GM12874 (cell line): ENCODE data around the gene PRPF38A.

Experiments used
- TF ChIP-seq, protein P1 (sequence below): IDR thresholded peaks from 2 replicates; pipeline ENCODE4 v1.5.1; 2011; ENCODE audit warnings: low read depth, mild to moderate bottlenecking, control low read depth, low read length, moderate library complexity; ENCODE audit not compliant: insufficient read depth

PRPF38A gene

DNA sequence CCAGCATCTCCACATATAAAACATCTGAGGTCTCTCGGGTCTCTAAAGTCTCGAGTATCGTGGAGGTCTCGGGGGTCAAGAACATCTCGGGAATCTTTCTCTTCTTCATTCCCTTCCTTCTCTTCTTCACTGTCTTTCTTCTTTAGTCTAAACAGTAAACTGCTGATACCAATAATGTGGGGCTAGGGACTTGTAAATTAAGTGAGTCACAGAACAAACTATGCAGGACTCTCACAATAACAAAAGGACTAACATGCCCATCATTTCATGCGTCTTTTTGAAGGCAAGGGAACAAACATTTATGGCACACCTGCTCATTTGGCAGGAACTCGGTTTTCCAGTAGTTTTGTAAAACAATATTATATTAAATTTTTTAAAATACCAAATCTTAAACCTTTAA lies 32.4 kb downstream of the PRPF38A start:
- TF ChIP-seq, protein P1, sequence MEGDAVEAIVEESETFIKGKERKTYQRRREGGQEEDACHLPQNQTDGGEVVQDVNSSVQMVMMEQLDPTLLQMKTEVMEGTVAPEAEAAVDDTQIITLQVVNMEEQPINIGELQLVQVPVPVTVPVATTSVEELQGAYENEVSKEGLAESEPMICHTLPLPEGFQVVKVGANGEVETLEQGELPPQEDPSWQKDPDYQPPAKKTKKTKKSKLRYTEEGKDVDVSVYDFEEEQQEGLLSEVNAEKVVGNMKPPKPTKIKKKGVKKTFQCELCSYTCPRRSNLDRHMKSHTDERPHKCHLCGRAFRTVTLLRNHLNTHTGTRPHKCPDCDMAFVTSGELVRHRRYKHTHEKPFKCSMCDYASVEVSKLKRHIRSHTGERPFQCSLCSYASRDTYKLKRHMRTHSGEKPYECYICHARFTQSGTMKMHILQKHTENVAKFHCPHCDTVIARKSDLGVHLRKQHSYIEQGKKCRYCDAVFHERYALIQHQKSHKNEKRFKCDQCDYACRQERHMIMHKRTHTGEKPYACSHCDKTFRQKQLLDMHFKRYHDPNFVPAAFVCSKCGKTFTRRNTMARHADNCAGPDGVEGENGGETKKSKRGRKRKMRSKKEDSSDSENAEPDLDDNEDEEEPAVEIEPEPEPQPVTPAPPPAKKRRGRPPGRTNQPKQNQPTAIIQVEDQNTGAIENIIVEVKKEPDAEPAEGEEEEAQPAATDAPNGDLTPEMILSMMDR = no peak

DNA sequence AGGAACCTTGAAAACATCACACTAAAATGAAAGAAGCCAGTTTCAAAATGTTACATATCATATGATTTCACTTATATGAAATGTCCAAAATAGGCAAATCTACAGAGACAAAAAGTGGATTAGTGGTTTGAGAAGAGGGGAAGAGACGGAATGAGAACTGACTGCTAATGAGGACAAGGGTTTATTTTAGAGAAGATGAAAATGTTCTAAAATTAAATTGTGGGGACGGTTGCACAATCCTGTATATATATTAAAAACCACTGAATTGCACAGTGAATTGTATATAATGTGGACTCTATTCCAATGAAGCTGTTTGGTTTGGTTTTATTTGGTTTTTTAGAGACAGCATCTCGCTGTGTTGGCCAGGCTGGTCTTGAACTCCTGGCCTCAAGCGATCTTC lies 35.6 kb downstream of the PRPF38A start:
- TF ChIP-seq, protein P1 = no peak

DNA sequence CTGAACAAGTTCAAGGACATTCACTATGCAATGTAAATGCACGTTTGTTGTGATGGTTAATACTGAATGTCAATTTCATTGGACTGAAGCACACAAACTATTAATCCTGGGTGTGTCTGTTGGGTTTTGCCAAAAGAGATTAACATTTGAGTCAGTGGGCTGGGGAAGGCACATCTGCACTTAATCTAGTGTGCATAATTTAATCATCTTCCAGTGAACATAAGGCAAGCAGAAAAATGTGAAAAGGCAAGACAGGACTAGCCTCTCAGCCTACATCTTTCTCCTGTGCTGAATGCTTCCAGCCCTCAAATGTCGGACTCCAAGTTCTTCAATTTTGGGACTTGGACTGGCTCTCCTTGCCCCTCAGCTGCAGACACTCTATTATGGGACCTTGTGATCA lies 40.1 kb downstream of the PRPF38A start:
- TF ChIP-seq, protein P1 = no peak

DNA sequence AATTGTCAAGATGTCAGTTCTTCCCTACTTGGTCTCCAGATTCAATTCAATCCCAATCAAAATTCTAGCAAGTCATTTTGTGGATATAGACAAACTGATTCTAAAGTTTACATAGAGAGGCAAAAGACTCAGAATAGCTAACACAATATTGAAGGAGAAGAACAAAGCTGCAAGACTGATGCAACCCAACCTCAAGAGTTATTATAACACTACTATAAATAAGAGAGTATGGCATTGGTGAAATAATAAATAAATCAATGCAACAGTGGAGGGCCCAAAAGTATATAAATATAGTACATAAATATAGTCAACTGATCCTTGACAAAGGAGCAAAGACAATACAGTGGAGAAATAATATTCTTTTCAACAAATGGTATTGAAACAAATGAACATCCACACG lies 49.7 kb downstream of the PRPF38A start:
- TF ChIP-seq, protein P1 = no peak

DNA sequence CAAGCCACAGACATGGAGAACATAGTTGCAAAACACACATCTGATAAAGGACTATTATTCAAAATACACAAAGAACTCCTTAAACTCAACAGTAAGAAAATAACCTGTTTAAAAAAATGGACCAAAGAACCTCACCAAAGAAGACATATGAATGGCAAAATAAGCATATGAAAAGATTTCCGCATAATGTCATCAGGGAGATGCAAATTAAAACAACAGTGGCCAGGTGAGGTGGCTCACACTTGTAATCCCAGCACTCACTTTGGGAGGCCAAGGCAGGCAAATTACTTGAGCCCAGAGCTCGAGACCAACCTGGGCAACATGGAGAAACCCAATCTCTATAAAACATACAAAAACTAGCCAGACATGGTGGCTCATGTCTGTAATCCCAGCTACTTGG lies 50.4 kb downstream of the PRPF38A start:
- TF ChIP-seq, protein P1 = no peak

DNA sequence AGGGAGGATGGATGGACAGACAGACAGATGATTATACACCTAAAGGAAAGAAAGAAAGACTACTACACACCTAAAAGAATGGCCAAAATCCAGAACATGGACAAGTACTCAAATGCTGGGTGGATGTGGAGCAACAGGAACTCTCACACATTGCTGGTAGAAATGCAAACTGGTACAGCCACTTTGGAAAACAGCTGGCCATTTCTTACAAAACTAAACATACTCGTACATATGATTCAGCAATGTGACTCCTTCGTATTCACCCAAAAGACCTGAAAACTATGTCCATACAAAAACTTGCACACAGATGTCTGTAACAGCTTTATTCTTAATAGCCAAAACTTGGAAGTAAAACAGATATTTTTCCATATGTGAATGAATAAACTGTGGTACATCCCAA lies 51.3 kb downstream of the PRPF38A start:
- TF ChIP-seq, protein P1 = no peak

DNA sequence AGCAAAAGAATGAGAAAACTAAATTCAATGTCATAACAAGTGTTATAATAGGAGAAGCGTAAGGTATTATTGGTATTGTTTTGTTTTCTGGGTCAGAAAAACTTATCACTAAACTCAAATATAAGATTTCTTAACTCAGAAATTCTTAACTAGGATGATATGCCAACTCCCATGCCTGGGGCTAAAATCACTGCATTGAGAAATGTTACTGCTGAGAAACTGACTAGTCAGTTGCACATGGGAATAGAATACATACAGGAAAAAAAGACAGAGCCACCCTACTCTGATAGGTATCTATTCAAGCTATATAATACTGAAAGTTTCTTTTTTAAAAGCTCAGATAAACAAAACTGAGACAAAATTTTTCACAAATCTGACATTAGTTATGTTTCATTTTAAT lies 56.3 kb downstream of the PRPF38A start:
- TF ChIP-seq, protein P1 = no peak

DNA sequence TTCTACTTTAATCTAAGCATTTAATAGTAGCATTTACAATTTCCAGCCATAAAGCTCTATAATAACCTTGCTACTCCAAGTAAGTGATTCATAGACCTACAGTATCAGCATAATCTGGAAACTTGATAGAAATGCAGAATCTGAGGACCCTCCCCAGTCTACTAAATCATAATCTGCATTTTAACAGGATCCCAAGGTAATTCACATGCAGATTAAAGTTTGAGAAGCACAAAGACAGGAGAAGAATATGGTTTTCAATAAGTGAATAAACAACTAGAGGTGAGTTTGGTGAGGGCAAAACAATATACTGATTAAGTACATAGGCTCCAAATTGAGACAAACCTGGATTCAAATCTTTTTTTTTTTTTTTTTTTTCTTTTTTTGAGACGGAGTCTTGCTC lies 57.4 kb downstream of the PRPF38A start:
- TF ChIP-seq, protein P1 = no peak
